H9 (cell line): ENCODE measurements around the gene PLXNB2. TPM values are rescaled to one million over a fixed set of nuclear protein-coding genes. Genes with fewer than 3 reads are reported as not detected.

Experiments used
- DNase-seq: peaks from one replicate; pipeline ENCODE4 v3.0.0-alpha.2; 2017
- H2AFZ ChIP-seq: one replicate; pipeline ENCODE4 v1.6.1; 2013; ENCODE audit warnings: mild to moderate bottlenecking, low read length, control low read depth, moderate library complexity
- H2AK5ac ChIP-seq: 2 replicates; pipeline ENCODE4 v1.6.1; 2013; ENCODE audit warnings: low read length, control low read depth, mixed read lengths; ENCODE audit not compliant: insufficient read length
- H2BK120ac ChIP-seq: one replicate; pipeline ENCODE4 v1.6.1; 2013; ENCODE audit warnings: low read depth, mild to moderate bottlenecking, low read length, control low read depth, inconsistent platforms; ENCODE audit not compliant: poor library complexity, severe bottlenecking
- H2BK12ac ChIP-seq: 2 replicates; pipeline ENCODE4 v1.6.1; 2013; ENCODE audit warnings: low read length, control low read depth, mixed read lengths, low read depth; ENCODE audit not compliant: insufficient read length
- H2BK15ac ChIP-seq: 2 replicates; pipeline ENCODE4 v1.6.1; 2013; ENCODE audit warnings: low read depth, low read length, control low read depth
- H2BK20ac ChIP-seq: one replicate; pipeline ENCODE4 v1.6.1; 2013; ENCODE audit warnings: low read depth, mild to moderate bottlenecking, low read length, control low read depth, inconsistent platforms; ENCODE audit not compliant: poor library complexity, severe bottlenecking
- H2BK5ac ChIP-seq: 2 replicates; pipeline ENCODE4 v1.6.1; 2013; ENCODE audit warnings: low read length, control low read depth, mixed read lengths; ENCODE audit not compliant: insufficient read length
- H3K14ac ChIP-seq: 2 replicates; pipeline ENCODE4 v1.6.1; 2013; ENCODE audit warnings: low read length, control low read depth; ENCODE audit not compliant: insufficient read depth
- H3K18ac ChIP-seq: 2 replicates; pipeline ENCODE4 v1.6.1; 2013; ENCODE audit warnings: low read depth, mild to moderate bottlenecking, mixed read lengths, low read length, control low read depth; ENCODE audit not compliant: insufficient read length
- H3K23ac ChIP-seq: 2 replicates; pipeline ENCODE4 v1.6.1; 2013; ENCODE audit warnings: low read length, control low read depth, mixed read lengths, low read depth; ENCODE audit not compliant: insufficient read length
- H3K23me2 ChIP-seq: 2 replicates; pipeline ENCODE4 v1.6.1; 2013; ENCODE audit warnings: low read depth, mild to moderate bottlenecking, mixed read lengths, low read length, control low read depth; ENCODE audit not compliant: insufficient read length, poor library complexity, severe bottlenecking
- H3K27ac ChIP-seq: 2 replicates; pipeline ENCODE4 v1.5.1; 2013; ENCODE audit warnings: low read length, control low read depth, mixed read lengths, low read depth; ENCODE audit not compliant: insufficient read length
- H3K27me3 ChIP-seq: 2 replicates; pipeline ENCODE4 v1.6.1; 2013; ENCODE audit warnings: low read length, control low read depth, inconsistent platforms; ENCODE audit not compliant: insufficient read depth
- H3K4ac ChIP-seq: 2 replicates; pipeline ENCODE4 v1.6.1; 2013; ENCODE audit warnings: low read depth, mild to moderate bottlenecking, control low read depth, inconsistent platforms, low read length, moderate library complexity
- H3K4me1 ChIP-seq: 2 replicates; pipeline ENCODE4 v1.6.1; 2013; ENCODE audit warnings: low read length, control low read depth, inconsistent platforms; ENCODE audit not compliant: insufficient read depth
- H3K4me2 ChIP-seq: 2 replicates; pipeline ENCODE4 v1.6.1; 2013; ENCODE audit warnings: low read length, control low read depth, mixed read lengths; ENCODE audit not compliant: insufficient read length, insufficient read depth
- H3K56ac ChIP-seq: 2 replicates; pipeline ENCODE4 v1.6.1; 2013; ENCODE audit warnings: low read depth, mild to moderate bottlenecking, mixed read lengths, low read length, control low read depth; ENCODE audit not compliant: insufficient read length
- H3K79me1 ChIP-seq: 2 replicates; pipeline ENCODE4 v1.6.1; 2013; ENCODE audit warnings: low read depth, mild to moderate bottlenecking, moderate library complexity, low read length, control low read depth, inconsistent platforms; ENCODE audit not compliant: insufficient read depth, poor library complexity, severe bottlenecking
- H3K79me2 ChIP-seq: 2 replicates; pipeline ENCODE4 v1.6.1; 2013; ENCODE audit warnings: low read length, control low read depth, inconsistent platforms; ENCODE audit not compliant: insufficient read depth
- H3K9ac ChIP-seq: 2 replicates; pipeline ENCODE4 v1.6.1; 2013; ENCODE audit warnings: low read length, control low read depth, mixed read lengths; ENCODE audit not compliant: insufficient read length; ENCODE audit errors: extremely low read depth
- H3K9me3 ChIP-seq: one replicate; pipeline ENCODE4 v1.6.1; 2013; ENCODE audit warnings: low read depth, low read length, inconsistent platforms; ENCODE audit not compliant: control insufficient read depth
- H3T11ph ChIP-seq: one replicate; pipeline ENCODE4 v1.6.1; 2013; ENCODE audit warnings: mild to moderate bottlenecking, low read length, control low read depth, inconsistent platforms
- H4K20me1 ChIP-seq: one replicate; pipeline ENCODE4 v1.6.1; 2013; ENCODE audit not compliant: control insufficient read depth, insufficient read length, insufficient read depth
- H4K5ac ChIP-seq: 2 replicates; pipeline ENCODE4 v1.6.1; 2013; ENCODE audit warnings: low read depth, mild to moderate bottlenecking, mixed read lengths, low read length, control low read depth; ENCODE audit not compliant: insufficient read length
- H4K8ac ChIP-seq: replicated peaks from 2 replicates; pipeline ENCODE4 v1.6.1; 2013; ENCODE audit warnings: low read length, control low read depth, mixed read lengths, low read depth; ENCODE audit not compliant: insufficient read length
- H4K91ac ChIP-seq: 2 replicates; pipeline ENCODE4 v1.6.1; 2013; ENCODE audit warnings: low read depth, mild to moderate bottlenecking, moderate library complexity, mixed read lengths, low read length, control low read depth; ENCODE audit not compliant: insufficient read length
- H3K27ac Mint-ChIP-seq, 3 experiments: 2 replicates in 2 of 3; 3 replicates in 1 of 3; pipeline ENCODE4 v1.8.0; 2020 to 2021; ENCODE audit warnings: mixed read lengths in 3 of 3, mild to moderate bottlenecking in 1 of 3, moderate library complexity in 1 of 3
- H3K27me3 Mint-ChIP-seq: 2 replicates; pipeline ENCODE4 v1.8.0; 2021; ENCODE audit warnings: low read depth, mild to moderate bottlenecking, moderate library complexity, mixed read lengths
- H3K36me3 Mint-ChIP-seq, 3 experiments: 2 replicates in 2 of 3; 3 replicates in 1 of 3; pipeline ENCODE4 v1.8.0; 2020 to 2021; ENCODE audit warnings: low read depth in 3 of 3, mixed read lengths in 3 of 3; ENCODE audit not compliant: insufficient read depth in 1 of 3
- H3K4me1 Mint-ChIP-seq, 2 experiments: 2 replicates each; pipeline ENCODE4 v1.8.0; 2020; ENCODE audit warnings: mixed read lengths in 2 of 2
- H3K4me3 Mint-ChIP-seq, 2 experiments: 2 replicates in 1 of 2; 3 replicates in 1 of 2; pipeline ENCODE4 v1.8.0; 2020 to 2021; ENCODE audit warnings: mild to moderate bottlenecking in 2 of 2, mixed read lengths in 2 of 2, moderate library complexity in 1 of 2
- H3K9me3 Mint-ChIP-seq, 2 experiments: 2 replicates in 1 of 2; 3 replicates in 1 of 2; pipeline ENCODE4 v1.8.0; 2020; ENCODE audit warnings: mild to moderate bottlenecking in 2 of 2, mixed read lengths in 2 of 2, moderate library complexity in 1 of 2
- WGBS: extraction: QIAGEN DNeasy Blood & Tissue Kit; methylation state at CpG from one replicate; pipeline ENCODE4 v1.1.7; 2013; ENCODE audit warnings: missing lambda C conversion rate, low lambda C conversion rate, mixed read lengths; ENCODE audit not compliant: insufficient read length; ENCODE audit errors: extremely low coverage; 5-methylcytosine and 5-hydroxymethylcytosine counted together
- total RNA-seq: library from RNA; stranded (reverse); gene quantifications from 2 replicates; pipeline ENCODE4 v1.2.1, GENCODE V29; 2021
- TF ChIP-seq, protein P1 (sequence below): fragments of 200-600 bp; sonication (generic); conservative IDR thresholded peaks from 3 replicates; pipeline ENCODE4 v1.8.0; 2021; ENCODE audit warnings: antibody characterized with exemption, mild to moderate bottlenecking

PLXNB2 gene
- total RNA-seq, 1 experiment from 2014 or later = 87.6 TPM

DNA sequence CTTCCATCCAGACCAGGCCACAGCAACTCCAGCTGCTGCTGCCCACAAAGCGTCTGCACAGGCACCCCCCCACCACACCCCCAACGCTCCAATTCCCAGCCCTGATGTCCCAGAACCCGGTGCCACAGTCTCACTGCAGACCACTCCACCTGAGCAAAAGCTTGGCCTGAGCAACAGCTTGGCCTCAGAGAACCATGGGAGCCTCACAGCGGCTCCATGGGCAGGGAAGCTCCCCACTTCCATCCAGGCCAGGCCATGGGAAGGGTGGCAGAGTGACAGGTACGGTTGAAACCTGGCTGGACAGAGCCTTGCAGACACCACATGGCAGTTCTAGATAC is 13.2 kb downstream of the PLXNB2 start:
- Mint-ChIP-seq H3K4me3 (no peak overlapping the region; a peak in 1 of 5 replicates), H3K27me3 (no peaks in the 10 kb centered on the region), H3K9me3 (no peaks in the 10 kb centered on the region; a peak in 1 of 5 replicates), H3K36me3 (peaks cover 2 to 5% (median 4%) of the 10 kb centered on the region in 3 experiments; a peak in 4 of 7 replicates), H3K4me1 (peaks cover 18 to 30% of the 10 kb centered on the region in 2 experiments), H3K27ac (peak overlapping the region; percentile 55 to 89 (median 84); a peak in 3 of 7 replicates)
- Histone ChIP-seq H3K9ac (no peak overlapping the region), H3K56ac (no peak overlapping the region), H3K23ac (no peak overlapping the region), H2AK5ac (no peak overlapping the region), H2BK20ac (no peak overlapping the region), H3K9me3 (no peaks in the 10 kb centered on the region), H2BK120ac (no peak overlapping the region), H3K4ac (no peak overlapping the region; the same call in 1 of the 2 replicates), H4K5ac (no peak overlapping the region), H3K4me1 (no peaks in the 10 kb centered on the region), H3K14ac (no peak overlapping the region; the same call in 1 of the 2 replicates), H3K18ac (peak overlapping the region; percentile 38), H4K8ac (no peak overlapping the region), H2BK5ac (no peak overlapping the region), H2AFZ (no peak overlapping the region), H4K20me1 (no peaks in the 10 kb centered on the region), H3K79me1 (peaks cover 2% of the 10 kb centered on the region), H4K91ac (peak overlapping the region; percentile 5), H2BK12ac (peak overlapping the region; percentile 5), H3K27ac (no peak overlapping the region), H3K79me2 (peaks cover 3% of the 10 kb centered on the region; the same call in 1 of the 2 replicates), H3T11ph (no peak overlapping the region), H3K27me3 (no peaks in the 10 kb centered on the region), H3K4me2 (no peak overlapping the region), H3K23me2 (no peaks in the 10 kb centered on the region), H2BK15ac (no peak overlapping the region; the same call in 1 of the 2 replicates)
- TF ChIP-seq, protein P1, sequence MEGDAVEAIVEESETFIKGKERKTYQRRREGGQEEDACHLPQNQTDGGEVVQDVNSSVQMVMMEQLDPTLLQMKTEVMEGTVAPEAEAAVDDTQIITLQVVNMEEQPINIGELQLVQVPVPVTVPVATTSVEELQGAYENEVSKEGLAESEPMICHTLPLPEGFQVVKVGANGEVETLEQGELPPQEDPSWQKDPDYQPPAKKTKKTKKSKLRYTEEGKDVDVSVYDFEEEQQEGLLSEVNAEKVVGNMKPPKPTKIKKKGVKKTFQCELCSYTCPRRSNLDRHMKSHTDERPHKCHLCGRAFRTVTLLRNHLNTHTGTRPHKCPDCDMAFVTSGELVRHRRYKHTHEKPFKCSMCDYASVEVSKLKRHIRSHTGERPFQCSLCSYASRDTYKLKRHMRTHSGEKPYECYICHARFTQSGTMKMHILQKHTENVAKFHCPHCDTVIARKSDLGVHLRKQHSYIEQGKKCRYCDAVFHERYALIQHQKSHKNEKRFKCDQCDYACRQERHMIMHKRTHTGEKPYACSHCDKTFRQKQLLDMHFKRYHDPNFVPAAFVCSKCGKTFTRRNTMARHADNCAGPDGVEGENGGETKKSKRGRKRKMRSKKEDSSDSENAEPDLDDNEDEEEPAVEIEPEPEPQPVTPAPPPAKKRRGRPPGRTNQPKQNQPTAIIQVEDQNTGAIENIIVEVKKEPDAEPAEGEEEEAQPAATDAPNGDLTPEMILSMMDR = no peak
- DNase-seq = no peak
- WGBS = no CpG with 5 or more reads among the region's 5 CpGs
